Ascending aorta (tissue), 2 donors: ENCODE measurements around the gene SLC17A9. TPM values are rescaled to one million over a fixed set of nuclear protein-coding genes. Genes with fewer than 3 reads are reported as not detected.

Experiments used
- DNase-seq, 2 donors: peaks; one replicate each; pipeline ENCODE4 v3.0.0-alpha.2; 2019; ENCODE audit warnings: low spot score in 2 of 2
- H3K27ac ChIP-seq, 2 donors: fragments of 200-600 bp; sonication (generic); one replicate each; pipeline ENCODE4 v1.5.1; 2016 to 2017; ENCODE audit warnings: mild to moderate bottlenecking in 1 of 2
- H3K27me3 ChIP-seq: fragments of 200-600 bp; sonication (generic); one replicate; pipeline ENCODE4 v1.5.1; 2017
- H3K36me3 ChIP-seq, 2 donors: fragments of 200-600 bp; sonication (generic); one replicate each; pipeline ENCODE4 v1.5.1; 2016
- H3K4me1 ChIP-seq, 2 donors: fragments of 200-600 bp; sonication (generic); one replicate each; pipeline ENCODE4 v1.5.1; 2016 to 2017; ENCODE audit warnings: mild to moderate bottlenecking in 1 of 2
- H3K4me3 ChIP-seq, 2 donors: fragments of 200-600 bp; sonication (generic); one replicate each; pipeline ENCODE4 v1.5.1; 2016 to 2017; ENCODE audit warnings: mild to moderate bottlenecking in 1 of 2
- H3K9me3 ChIP-seq, 2 donors: fragments of 200-600 bp; sonication (generic); one replicate each; pipeline ENCODE4 v1.5.1; 2016
- intact Hi-C: fragments of 100-400 bp; cut with DNase I; formaldehyde crosslinking; loops from one replicate; pipeline ENCODE4 v1.15.1; 2023
- total RNA-seq: library from RNA; depleted of rRNA; stranded (reverse); fragments of >200 nt; gene quantifications from one replicate; pipeline ENCODE4 v1.1.0, GENCODE V29; 2016
- TF ChIP-seq, protein P1 (sequence below), 3 experiments: fragments of 200-600 bp in 2 of 3; fragments of 450-650 bp in 1 of 3; sonication (generic) in 2 of 3; IDR thresholded peaks; one replicate each; pipeline ENCODE4 v1.5.1; 2016 to 2019; ENCODE audit warnings: antibody characterized with exemption in 3 of 3, mild to moderate bottlenecking in 1 of 3, moderate library complexity in 1 of 3

Gene SLC17A9
- total RNA-seq, 1 donor from 2014 or later, result 30.0 TPM

DNA sequence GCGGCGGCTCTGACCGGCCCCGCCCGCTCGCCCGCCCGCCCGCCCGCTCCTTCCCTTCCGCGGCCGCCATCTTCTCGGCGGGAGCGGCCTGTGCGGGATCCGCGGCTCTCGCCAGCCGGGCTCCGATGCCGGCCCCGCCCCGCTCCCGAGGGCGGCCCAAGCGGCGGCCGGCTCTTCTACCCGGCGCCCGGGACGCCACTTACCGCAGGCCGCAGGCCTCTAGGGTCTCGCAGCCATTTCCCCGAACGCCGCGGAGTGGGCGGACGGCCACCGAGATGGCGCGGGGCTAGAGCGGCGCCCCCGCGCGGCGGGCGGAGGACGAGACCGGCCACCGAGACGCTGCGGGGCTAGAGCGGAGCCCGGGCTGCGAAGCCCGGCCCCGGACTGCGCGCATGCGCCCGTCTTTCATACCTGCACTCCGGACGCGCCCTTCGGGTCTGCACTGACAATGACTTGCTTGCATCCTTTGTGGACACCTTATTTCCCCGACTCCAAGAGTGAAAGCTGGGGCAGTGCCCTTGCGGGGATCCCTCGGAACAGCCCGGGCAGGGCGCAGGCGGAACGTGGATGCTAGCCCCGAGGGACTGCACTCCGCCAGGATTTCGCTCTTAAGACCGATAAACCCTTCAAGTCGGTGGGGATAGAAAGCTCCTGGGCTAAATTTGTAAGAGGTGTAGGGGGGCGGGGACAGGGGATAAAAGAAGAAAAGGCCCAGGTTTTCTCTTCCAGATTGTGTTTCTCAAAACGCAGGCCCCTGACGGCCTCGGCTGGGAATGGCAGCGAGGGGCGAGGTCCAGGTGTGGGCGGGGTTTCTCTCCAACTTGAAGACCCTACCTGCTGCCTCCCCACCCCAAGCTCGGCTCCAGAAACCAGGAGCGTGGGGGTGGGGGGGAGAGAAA, 26.0 kb upstream of the SLC17A9 start, which contains the start of gene DIDO1:
TSS of gene DIDO1 (minus strand) at position 277 of the 899 bp plus-strand sequence.
- Histone ChIP-seq H3K27me3 (no peaks in the 10 kb centered on the region), H3K9me3 (no peaks in the 10 kb centered on the region), H3K36me3 (no peaks in the 10 kb centered on the region), H3K27ac (peak within 1 kb of the TSS; percentile 96 to 98), H3K4me3 (peak within 1 kb of the TSS; percentile 79 to 97), H3K4me1 (peaks cover 20 to 63% of the 10 kb centered on the region in 2 donors)
- DNase-seq, result peak; percentile 52 to 89
- intact Hi-C loops, result loop anchor here (5.0 kb wide), 2 partner anchors 129 to 859 kb away; partner anchors contain the start of genes MRGBP and TAF4
- TF ChIP-seq, protein P1, sequence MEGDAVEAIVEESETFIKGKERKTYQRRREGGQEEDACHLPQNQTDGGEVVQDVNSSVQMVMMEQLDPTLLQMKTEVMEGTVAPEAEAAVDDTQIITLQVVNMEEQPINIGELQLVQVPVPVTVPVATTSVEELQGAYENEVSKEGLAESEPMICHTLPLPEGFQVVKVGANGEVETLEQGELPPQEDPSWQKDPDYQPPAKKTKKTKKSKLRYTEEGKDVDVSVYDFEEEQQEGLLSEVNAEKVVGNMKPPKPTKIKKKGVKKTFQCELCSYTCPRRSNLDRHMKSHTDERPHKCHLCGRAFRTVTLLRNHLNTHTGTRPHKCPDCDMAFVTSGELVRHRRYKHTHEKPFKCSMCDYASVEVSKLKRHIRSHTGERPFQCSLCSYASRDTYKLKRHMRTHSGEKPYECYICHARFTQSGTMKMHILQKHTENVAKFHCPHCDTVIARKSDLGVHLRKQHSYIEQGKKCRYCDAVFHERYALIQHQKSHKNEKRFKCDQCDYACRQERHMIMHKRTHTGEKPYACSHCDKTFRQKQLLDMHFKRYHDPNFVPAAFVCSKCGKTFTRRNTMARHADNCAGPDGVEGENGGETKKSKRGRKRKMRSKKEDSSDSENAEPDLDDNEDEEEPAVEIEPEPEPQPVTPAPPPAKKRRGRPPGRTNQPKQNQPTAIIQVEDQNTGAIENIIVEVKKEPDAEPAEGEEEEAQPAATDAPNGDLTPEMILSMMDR (IDR thresholded peaks at IDR 0.05), result peak; percentile 47 to 83 (median 70)

DNA sequence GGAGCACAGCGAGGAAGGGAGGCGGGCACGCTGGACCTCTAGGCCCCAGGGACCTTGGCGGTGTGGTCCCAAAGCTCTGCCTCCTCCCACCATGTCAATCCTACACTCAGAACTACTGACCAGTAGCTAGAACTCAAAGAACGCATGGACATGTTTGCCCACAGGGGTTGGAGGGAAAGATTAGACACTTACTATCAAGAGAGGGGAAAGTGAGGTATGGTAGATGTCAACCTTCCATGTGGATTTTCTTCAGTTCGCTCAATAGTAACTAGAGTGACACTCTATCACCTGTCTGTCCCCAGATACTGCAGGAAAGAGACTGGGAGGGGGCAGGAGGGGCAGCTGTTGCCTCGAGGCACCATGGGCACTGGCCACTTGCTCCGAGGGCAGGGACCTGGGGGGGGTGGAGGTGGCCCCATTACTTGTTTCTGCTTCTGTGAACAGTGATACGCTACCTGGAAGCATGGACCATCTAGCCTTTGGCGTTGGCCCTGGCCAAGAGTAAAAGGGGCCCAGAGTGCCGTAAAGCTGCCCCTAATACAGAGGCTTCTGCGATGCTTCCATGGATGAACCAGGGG, 25.3 kb upstream of the SLC17A9 start:
- Histone ChIP-seq H3K4me3 (peak overlapping the region; percentile 79 to 97), H3K36me3 (no peaks in the 10 kb centered on the region), H3K4me1 (peaks cover 20 to 57% of the 10 kb centered on the region in 2 donors), H3K9me3 (no peaks in the 10 kb centered on the region), H3K27ac (peak overlapping the region; percentile 96 to 98), H3K27me3 (no peaks in the 10 kb centered on the region)
- TF ChIP-seq, protein P1 (IDR thresholded peaks at IDR 0.05), result no peak
- DNase-seq, result no peak
- intact Hi-C loops, result loop anchor here (5.0 kb wide), 2 partner anchors 130 to 860 kb away; partner anchors contain the start of genes MRGBP and TAF4

DNA sequence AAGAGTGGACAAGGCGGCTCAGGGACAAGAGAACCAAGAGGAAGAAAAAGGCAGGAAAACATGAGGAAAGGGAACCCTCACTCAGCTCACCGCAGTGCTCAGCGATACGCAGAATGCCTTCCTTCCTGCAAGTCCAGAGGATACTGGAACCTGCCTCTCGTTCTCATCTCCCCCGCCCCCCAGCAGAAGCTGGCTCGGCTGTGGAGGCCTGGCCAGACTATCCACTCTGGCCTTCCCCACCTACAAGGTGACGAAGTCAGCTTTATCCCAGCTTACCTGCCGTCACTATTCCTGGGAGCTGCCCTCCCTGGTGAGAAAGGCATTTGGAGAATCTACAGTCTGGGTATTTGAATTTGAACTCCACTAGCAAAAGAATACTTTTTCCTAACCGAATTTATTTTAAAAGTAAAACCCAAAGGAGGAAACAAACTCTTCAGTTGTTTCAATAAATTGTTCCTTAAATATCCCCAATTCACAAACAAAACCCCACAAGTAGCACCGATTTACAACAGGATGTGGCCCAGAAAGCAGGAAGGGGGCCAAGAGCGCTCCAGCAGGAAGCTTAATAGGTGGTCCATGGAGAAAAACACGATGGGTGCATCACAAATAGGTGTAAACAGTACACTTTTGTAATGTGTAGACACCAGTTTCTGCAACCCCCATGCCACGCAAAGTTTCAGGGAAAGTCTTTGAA, 24.1 kb upstream of the SLC17A9 start:
- no peak for DNase-seq
- no peaks in the 10 kb centered on the region for H3K27me3 ChIP-seq
- H3K36me3 ChIP-seq, result no peaks in the 10 kb centered on the region
- TF ChIP-seq, protein P1 (IDR thresholded peaks at IDR 0.05), result no peak
- intact Hi-C loops, result loop anchor here (5.0 kb wide), 2 partner anchors 131 to 861 kb away; partner anchors contain the start of genes MRGBP and TAF4
- peaks cover 20 to 46% of the 10 kb centered on the region in 2 donors for H3K4me1 ChIP-seq
- H3K9me3 ChIP-seq, result no peaks in the 10 kb centered on the region
- peak overlapping the region; percentile 65 to 76 for H3K4me3 ChIP-seq
- H3K27ac ChIP-seq, result peak overlapping the region; percentile 82 to 87

DNA sequence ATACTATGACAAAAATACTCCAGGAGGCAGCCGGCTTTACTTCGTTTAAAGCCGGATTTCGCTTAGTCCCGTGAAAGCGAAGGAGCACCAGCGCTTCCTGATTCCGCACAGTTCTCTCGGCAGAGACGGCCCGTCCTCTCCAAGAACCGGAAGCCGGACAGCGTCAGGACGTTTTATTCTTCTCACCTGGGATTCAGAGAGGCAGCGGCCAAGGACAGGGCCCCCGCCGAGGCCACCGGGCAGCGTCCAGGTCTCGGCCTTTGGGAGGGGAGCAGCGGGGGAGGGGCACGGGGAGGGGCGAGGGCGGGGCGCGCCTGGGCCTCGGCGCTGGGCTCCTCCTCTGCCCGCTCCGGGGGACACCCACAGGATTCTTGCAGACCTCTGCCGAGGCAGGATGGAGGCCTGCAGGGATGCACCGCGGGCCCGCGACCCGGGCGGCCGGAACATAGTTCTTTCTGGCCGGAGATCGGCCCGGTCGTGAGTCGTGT, 23.4 kb upstream of the SLC17A9 start:
- Histone ChIP-seq H3K4me3 (peak overlapping the region; percentile 65 to 76), H3K9me3 (no peaks in the 10 kb centered on the region), H3K4me1 (peaks cover 19 to 39% of the 10 kb centered on the region in 2 donors), H3K27ac (peak overlapping the region; percentile 82 to 87), H3K27me3 (no peaks in the 10 kb centered on the region), H3K36me3 (no peaks in the 10 kb centered on the region)
- peak in 1 of 2 donors; percentile 72 for DNase-seq
- intact Hi-C loops, result loop anchor here (1.0 to 5.0 kb wide), 3 partner anchors 8 to 862 kb away; partner anchors contain the start of genes MRGBP and TAF4
- TF ChIP-seq, protein P1 (IDR thresholded peaks at IDR 0.05), result no peak

DNA sequence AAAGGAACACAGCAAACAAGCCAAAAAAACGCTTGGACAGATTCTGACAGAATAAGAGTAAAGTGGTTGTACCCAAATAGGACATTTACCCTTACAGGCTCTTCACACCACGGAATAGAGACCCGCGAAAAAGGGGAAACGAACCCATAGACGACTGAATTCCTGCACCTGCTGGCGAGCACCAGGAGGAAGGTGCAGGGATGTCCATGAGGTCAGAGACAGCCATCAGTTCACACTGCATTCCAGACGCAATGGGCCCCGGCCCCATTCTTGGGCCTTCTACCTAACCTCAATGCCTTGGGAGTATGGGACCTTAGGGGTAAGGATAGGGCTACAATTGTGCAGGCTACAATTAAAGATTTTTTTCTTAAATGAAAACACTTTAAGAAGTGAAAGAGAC, 21.0 kb upstream of the SLC17A9 start:
- peaks cover 17 to 44% of the 10 kb centered on the region in 2 donors for H3K4me1 ChIP-seq
- H3K27me3 ChIP-seq, result no peaks in the 10 kb centered on the region
- H3K4me3 ChIP-seq, result no peak overlapping the region
- no peak overlapping the region for H3K27ac ChIP-seq
- DNase-seq, result no peak
- intact Hi-C loops, result loop anchor here (10.0 kb wide), 1 partner anchor 697 kb away; the partner anchor contains the start of gene OSBPL2
- TF ChIP-seq, protein P1 (IDR thresholded peaks at IDR 0.05), result no peak
- H3K9me3 ChIP-seq, result no peaks in the 10 kb centered on the region
- no peaks in the 10 kb centered on the region for H3K36me3 ChIP-seq
